ENCODE results near the gene MRPS9. TPM values are rescaled to one million over a fixed set of nuclear protein-coding genes. Genes with fewer than 3 reads are reported as not detected.
A peak's percentile ranks its signal among the peaks of the same experiment; 100 is the strongest.

Gene MRPS9
- total RNA-seq, 4 donors from 2014 or later = 12.7 to 17.5 (median 15.3) TPM

- H3K36me3 ChIP-seq = no peaks in the 10 kb centered on the region
- DNase-seq (ENCODE audit: low spot score in 2 of 2) = no peak
- H3K27me3 ChIP-seq = no peaks in the 10 kb centered on the region
- 5% methylated on average over 17 of the region's 17 CpGs for WGBS
- H3K27ac ChIP-seq = peak overlapping the region; percentile 73
- H3K4me1 ChIP-seq = peaks cover 19% of the 10 kb centered on the region
- peak overlapping the region; percentile 91 for H3K4me3 ChIP-seq
- no peaks in the 10 kb centered on the region for H3K9me3 ChIP-seq
- no peak for TF ChIP-seq POLR2A (IDR thresholded peaks at IDR 0.05)
- TF ChIP-seq, protein P1, sequence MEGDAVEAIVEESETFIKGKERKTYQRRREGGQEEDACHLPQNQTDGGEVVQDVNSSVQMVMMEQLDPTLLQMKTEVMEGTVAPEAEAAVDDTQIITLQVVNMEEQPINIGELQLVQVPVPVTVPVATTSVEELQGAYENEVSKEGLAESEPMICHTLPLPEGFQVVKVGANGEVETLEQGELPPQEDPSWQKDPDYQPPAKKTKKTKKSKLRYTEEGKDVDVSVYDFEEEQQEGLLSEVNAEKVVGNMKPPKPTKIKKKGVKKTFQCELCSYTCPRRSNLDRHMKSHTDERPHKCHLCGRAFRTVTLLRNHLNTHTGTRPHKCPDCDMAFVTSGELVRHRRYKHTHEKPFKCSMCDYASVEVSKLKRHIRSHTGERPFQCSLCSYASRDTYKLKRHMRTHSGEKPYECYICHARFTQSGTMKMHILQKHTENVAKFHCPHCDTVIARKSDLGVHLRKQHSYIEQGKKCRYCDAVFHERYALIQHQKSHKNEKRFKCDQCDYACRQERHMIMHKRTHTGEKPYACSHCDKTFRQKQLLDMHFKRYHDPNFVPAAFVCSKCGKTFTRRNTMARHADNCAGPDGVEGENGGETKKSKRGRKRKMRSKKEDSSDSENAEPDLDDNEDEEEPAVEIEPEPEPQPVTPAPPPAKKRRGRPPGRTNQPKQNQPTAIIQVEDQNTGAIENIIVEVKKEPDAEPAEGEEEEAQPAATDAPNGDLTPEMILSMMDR (IDR thresholded peaks at IDR 0.05) = no peak
These were observed 653 bp downstream of the MRPS9 start for GRCh38 chr2:105038383-105039061.

DNA sequence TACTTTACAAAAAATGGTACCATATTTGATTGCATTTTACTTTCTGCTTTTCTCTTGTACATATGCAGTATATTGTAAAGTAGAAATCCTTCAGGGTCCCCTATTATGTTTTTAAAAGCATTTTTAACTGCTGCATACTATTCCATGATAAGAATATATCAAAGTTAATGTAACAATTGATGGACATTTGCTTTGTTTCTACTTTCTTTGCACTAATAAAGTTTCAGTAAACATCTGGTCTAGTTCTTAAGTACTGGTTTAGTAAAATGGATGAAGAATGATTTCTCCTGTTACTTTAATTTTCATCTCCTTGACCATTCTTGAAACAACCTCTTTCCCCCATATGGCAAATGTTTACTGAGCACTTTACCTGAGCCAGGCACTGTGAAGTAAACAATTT, 1.7 kb downstream of the MRPS9 start:
- TF ChIP-seq POLR2AphosphoS5 (IDR thresholded peaks at IDR 0.05) (no peak), POLR2A (IDR thresholded peaks at IDR 0.05) (no peak), EP300 (IDR thresholded peaks at IDR 0.05) (no peak)
- TF ChIP-seq, protein P1 (IDR thresholded peaks at IDR 0.05) = no peak
- Histone ChIP-seq H3K9me3 (no peaks in the 10 kb centered on the region), H3K27me3 (no peaks in the 10 kb centered on the region), H3K36me3 (no peaks in the 10 kb centered on the region), H3K4me1 (peaks cover 19% of the 10 kb centered on the region), H3K27ac (no peak overlapping the region), H3K4me3 (no peak overlapping the region)
- DNase-seq (ENCODE audit: low spot score in 2 of 2) = no peak

GRCh38 chr2:105042189-105042588, 4.3 kb downstream of the MRPS9 start:
- Histone ChIP-seq H3K4me3 (no peak overlapping the region), H3K27ac (no peak overlapping the region), H3K36me3 (peaks cover 4% of the 10 kb centered on the region), H3K27me3 (no peaks in the 10 kb centered on the region), H3K4me1 (peaks cover 15% of the 10 kb centered on the region), H3K9me3 (no peaks in the 10 kb centered on the region)
- WGBS = 100% methylated on average over 1 of the region's 2 CpGs
- DNase-seq (ENCODE audit: low spot score in 2 of 2) = no peak
- TF ChIP-seq POLR2AphosphoS5 (IDR thresholded peaks at IDR 0.05) (no peak), POLR2A (IDR thresholded peaks at IDR 0.05) (no peak), EP300 (IDR thresholded peaks at IDR 0.05) (no peak)
- TF ChIP-seq, protein P1 (IDR thresholded peaks at IDR 0.05) = no peak

DNA sequence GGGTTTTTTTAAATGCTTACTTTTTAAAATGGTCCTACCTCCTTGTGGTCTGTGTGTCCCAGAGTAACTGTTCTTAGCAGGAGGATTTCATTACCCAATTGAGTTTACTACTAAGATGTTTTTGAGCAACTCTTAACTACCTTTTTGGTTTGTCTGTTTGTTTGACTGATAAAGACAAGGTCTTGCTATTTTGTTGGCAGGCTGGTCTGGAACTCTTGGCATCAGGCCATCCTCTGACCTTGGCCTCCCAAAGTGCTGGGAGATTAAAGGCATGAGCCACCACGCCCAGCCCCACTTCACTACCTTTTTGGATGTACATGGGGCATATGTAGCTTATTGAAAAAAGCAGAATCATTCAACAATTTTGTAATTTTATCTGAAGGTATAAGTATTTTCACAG, 14.9 kb downstream of the MRPS9 start:
- H3K27ac ChIP-seq = no peak overlapping the region
- no peak overlapping the region for H3K4me3 ChIP-seq
- H3K27me3 ChIP-seq = no peaks in the 10 kb centered on the region
- H3K4me1 ChIP-seq = no peaks in the 10 kb centered on the region
- peaks cover 4% of the 10 kb centered on the region for H3K9me3 ChIP-seq
- peaks cover 11% of the 10 kb centered on the region for H3K36me3 ChIP-seq
- TF ChIP-seq POLR2AphosphoS5 (IDR thresholded peaks at IDR 0.05) (no peak), EP300 (IDR thresholded peaks at IDR 0.05) (no peak), POLR2A (IDR thresholded peaks at IDR 0.05) (no peak)
- TF ChIP-seq, protein P1 (IDR thresholded peaks at IDR 0.05) = no peak
- DNase-seq (ENCODE audit: low spot score in 2 of 2) = no peak
- 95% methylated on average over 1 of the region's 1 CpG for WGBS

DNA sequence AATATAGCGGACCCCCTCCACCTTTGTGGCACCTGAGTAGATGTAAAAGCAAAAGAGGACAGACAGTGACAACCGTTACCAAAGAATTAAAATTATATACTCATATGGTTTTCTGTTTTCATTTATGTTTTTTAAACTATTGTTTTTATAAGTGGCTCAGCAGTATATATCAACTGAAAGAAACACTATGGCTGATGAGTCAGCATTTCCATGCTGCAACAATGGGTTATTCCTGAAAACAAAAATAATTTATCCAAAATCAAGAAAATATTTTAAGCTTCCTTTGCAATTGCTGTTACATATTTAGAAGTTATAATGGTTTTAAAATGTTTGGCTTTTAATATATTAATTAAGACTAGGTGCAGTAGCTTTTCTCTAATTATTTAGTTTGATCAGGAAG, 17.7 kb downstream of the MRPS9 start:
- DNase-seq (ENCODE audit: low spot score in 2 of 2) = no peak
- Histone ChIP-seq H3K4me1 (no peaks in the 10 kb centered on the region), H3K4me3 (no peak overlapping the region), H3K27me3 (no peaks in the 10 kb centered on the region), H3K9me3 (peaks cover 3% of the 10 kb centered on the region), H3K36me3 (peaks cover 4% of the 10 kb centered on the region), H3K27ac (no peak overlapping the region)
- WGBS = 96% methylated on average over 2 of the region's 2 CpGs
- no peak for TF ChIP-seq POLR2AphosphoS5 (IDR thresholded peaks at IDR 0.05)
- TF ChIP-seq, protein P1 (IDR thresholded peaks at IDR 0.05) = no peak
- no peak for TF ChIP-seq EP300 (IDR thresholded peaks at IDR 0.05)
- TF ChIP-seq POLR2A (IDR thresholded peaks at IDR 0.05) = no peak

Measured in suprapubic skin (tissue), 4 donors.